Loucy (cell line): ENCODE results near the gene NPY.

Source experiments
- CTCF ChIP-seq: fragments of 200-600 bp; sonication (generic); conservative IDR thresholded peaks from 2 replicates; pipeline ENCODE4 v1.5.1; 2014; ENCODE audit warnings: mild to moderate bottlenecking, antibody characterized with exemption, low read length
- EZH2phosphoT487 ChIP-seq: fragments of 200-600 bp; IDR thresholded peaks from 2 replicates; pipeline ENCODE4 v1.6.1; 2018; ENCODE audit warnings: antibody characterized with exemption, mild to moderate bottlenecking, moderate library complexity, borderline replicate concordance

- TF ChIP-seq CTCF = no peak
- TF ChIP-seq EZH2phosphoT487 = no peak
Measured at GRCh38 chr7:24316340-24316739, 32.4 kb downstream of the NPY start.
